HepG2 (cell line): Measurements from ENCODE around the gene MNAT1. TPM values are rescaled to one million over a fixed set of nuclear protein-coding genes. Genes with fewer than 3 reads are reported as not detected.

Source experiments
- ARID5B ChIP-seq: IDR thresholded peaks from 2 replicates; pipeline ENCODE4 v1.4.0; 2020; ENCODE audit warnings: mild to moderate bottlenecking, missing genetic modification reagents
- ELK4 ChIP-seq: sonication (generic); formaldehyde crosslinking; IDR thresholded peaks from 2 replicates; pipeline ENCODE4 v1.9.0; 2021; ENCODE audit warnings: missing genetic modification reagents, borderline replicate concordance
- HOXA9 ChIP-seq: sonication (generic); formaldehyde crosslinking; IDR thresholded peaks from 2 replicates; pipeline ENCODE4 v1.8.1; 2022; ENCODE audit warnings: missing genetic modification reagents, mild to moderate bottlenecking, moderate library complexity, borderline replicate concordance
- KLF11 ChIP-seq: IDR thresholded peaks from 2 replicates; pipeline ENCODE4 v1.6.1; 2016; ENCODE audit warnings: missing compliant biosample characterization
- MAF1 ChIP-seq: sonication (generic); formaldehyde crosslinking; IDR thresholded peaks from 2 replicates; pipeline ENCODE4 v1.5.0; 2020; ENCODE audit warnings: missing genetic modification reagents, borderline replicate concordance
- NCOR1 ChIP-seq: fragments of 200-600 bp; sonication (generic); IDR thresholded peaks from 2 replicates; pipeline ENCODE4 v1.7.0; 2017; ENCODE audit warnings: antibody characterized with exemption, low read length, borderline replicate concordance
- NR2F2 ChIP-seq: IDR thresholded peaks from 2 replicates; pipeline ENCODE4 v1.6.1; 2012; ENCODE audit warnings: low read depth, inconsistent platforms, borderline replicate concordance
- SAP130 ChIP-seq: IDR thresholded peaks from 2 replicates; pipeline ENCODE4 v1.6.1; 2016; ENCODE audit warnings: low read depth
- THYN1 ChIP-seq: sonication (generic); formaldehyde crosslinking; IDR thresholded peaks from 2 replicates; pipeline ENCODE4 v1.8.1; 2023; ENCODE audit warnings: low read depth, mild to moderate bottlenecking, moderate library complexity, missing genetic modification reagents, borderline replicate concordance
- TMF1 ChIP-seq: sonication (generic); formaldehyde crosslinking; IDR thresholded peaks from 2 replicates; pipeline ENCODE4 v1.8.1; 2022; ENCODE audit warnings: low read depth, missing genetic modification reagents
- TOE1 ChIP-seq: sonication (generic); formaldehyde crosslinking; IDR thresholded peaks from 2 replicates; pipeline ENCODE4 v1.4.0; 2020; ENCODE audit warnings: mild to moderate bottlenecking, missing genetic modification reagents
- ZBTB49 ChIP-seq: sonication (generic); formaldehyde crosslinking; IDR thresholded peaks from 2 replicates; pipeline ENCODE4 v1.4.0; 2020; ENCODE audit warnings: missing genetic modification reagents, borderline replicate concordance
- ZNF101 ChIP-seq: sonication (generic); formaldehyde crosslinking; IDR thresholded peaks from 2 replicates; pipeline ENCODE4 v1.4.0; 2020; ENCODE audit warnings: mild to moderate bottlenecking, low read depth, missing genetic modification reagents, borderline replicate concordance
- ZNF333 ChIP-seq: sonication (generic); formaldehyde crosslinking; IDR thresholded peaks from 2 replicates; pipeline ENCODE4 v1.4.0; 2020; ENCODE audit warnings: mild to moderate bottlenecking, missing genetic modification reagents, borderline replicate concordance
- ZNF704 ChIP-seq: sonication (generic); formaldehyde crosslinking; IDR thresholded peaks from 2 replicates; pipeline ENCODE4 v1.8.1; 2023; ENCODE audit warnings: mild to moderate bottlenecking, inconsistent platforms, moderate library complexity, missing genetic modification reagents, borderline replicate concordance
- ZNF749 ChIP-seq: sonication (generic); formaldehyde crosslinking; IDR thresholded peaks from 2 replicates; pipeline ENCODE4 v1.8.0; 2022; ENCODE audit warnings: mild to moderate bottlenecking, missing genetic modification reagents, moderate library complexity, borderline replicate concordance
- ZSCAN29 ChIP-seq: sonication (generic); formaldehyde crosslinking; conservative IDR thresholded peaks from 2 replicates; pipeline ENCODE4 v1.4.0; 2020; ENCODE audit warnings: mild to moderate bottlenecking, missing genetic modification reagents
- polyA plus RNA-seq, 8 experiments: library from polyadenylated mRNA; depleted of rRNA in 3 of 8; stranded (reverse) in 7 of 8; unstranded in 1 of 8; fragments of >200 nt; fragmentation: Illumina TruSeq in 4 of 8; extraction: Trizol in 4 of 8; gene quantifications; 2 replicates each; pipeline versions ENCODE4 v1.2.1 to v1.2.3, GENCODE V29; 2011 to 2016; ENCODE audit warnings: low read depth in 4 of 8, missing spikeins in 1 of 8, mixed read lengths in 1 of 8; ENCODE audit not compliant: insufficient read depth in 1 of 8
- total RNA-seq, 5 experiments: library from RNA; depleted of rRNA; stranded (reverse); fragments of >200 nt; fragmentation: Illumina TruSeq; extraction: Trizol; gene quantifications; 2 replicates each; pipeline ENCODE4 v1.2.3, GENCODE V29; 2016; ENCODE audit warnings: low read depth in 1 of 5
- TF ChIP-seq, protein P1 (sequence below): sonication (generic); formaldehyde crosslinking; IDR thresholded peaks from 2 replicates; pipeline ENCODE4 v1.5.0; 2020; ENCODE audit warnings: missing genetic modification reagents, mild to moderate bottlenecking, borderline replicate concordance
- TF ChIP-seq, protein P2 (sequence below): sonication (generic); formaldehyde crosslinking; IDR thresholded peaks from 2 replicates; pipeline ENCODE4 v1.4.0; 2020; ENCODE audit warnings: missing genetic modification reagents

MNAT1 gene
- total and polyA plus RNA-seq, 2 of the 13 experiments (the other 11 are each of a cell fraction or from before 2014, with no cell fraction given): 49.2 to 94.8 TPM

DNA sequence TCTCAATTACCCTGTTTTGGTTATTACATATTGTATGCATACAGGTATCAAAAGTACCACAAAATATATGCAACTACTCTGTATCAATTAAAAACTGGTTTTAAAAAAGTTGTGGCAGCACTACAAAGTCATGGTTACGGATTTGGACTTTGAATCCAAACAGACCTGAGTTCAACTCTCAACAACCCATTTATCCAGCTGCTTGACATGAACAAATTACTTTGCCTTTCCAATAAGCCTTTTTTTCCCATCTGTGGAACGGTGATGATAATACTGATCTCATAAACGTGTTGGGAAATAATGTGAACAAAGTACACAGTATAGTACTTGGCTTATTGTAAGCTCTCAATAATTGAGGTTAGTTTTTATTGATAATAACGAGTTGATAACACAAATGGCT lies 85.0 kb downstream of the MNAT1 start (continued):
- TF ChIP-seq ARID5B (CRISPR knock-in tag) (peak; percentile 89), KLF11 (CRISPR knock-in tag) (no peak), ZNF333 (CRISPR knock-in tag) (no peak), MAF1 (CRISPR knock-in tag) (no peak), TMF1 (CRISPR knock-in tag) (no peak), ZBTB49 (CRISPR knock-in tag) (no peak), NR2F2 (no peak), ZNF749 (CRISPR knock-in tag) (no peak), ELK4 (CRISPR knock-in tag) (no peak), ZNF101 (no peak), THYN1 (CRISPR knock-in tag) (no peak), NCOR1 (peak; percentile 91), SAP130 (CRISPR knock-in tag) (peak; percentile 38; the same call in 1 of the 2 replicates), ZNF704 (CRISPR knock-in tag) (no peak), HOXA9 (CRISPR knock-in tag) (no peak), TOE1 (CRISPR knock-in tag) (no peak), ZSCAN29 (no peak)
- TF ChIP-seq, protein P1, sequence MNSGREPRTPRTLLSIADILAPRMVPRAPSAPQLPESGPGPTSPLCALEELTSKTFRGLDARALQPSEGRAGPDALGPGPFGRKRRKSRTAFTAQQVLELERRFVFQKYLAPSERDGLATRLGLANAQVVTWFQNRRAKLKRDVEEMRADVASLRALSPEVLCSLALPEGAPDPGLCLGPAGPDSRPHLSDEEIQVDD: no peak
- TF ChIP-seq, protein P2, sequence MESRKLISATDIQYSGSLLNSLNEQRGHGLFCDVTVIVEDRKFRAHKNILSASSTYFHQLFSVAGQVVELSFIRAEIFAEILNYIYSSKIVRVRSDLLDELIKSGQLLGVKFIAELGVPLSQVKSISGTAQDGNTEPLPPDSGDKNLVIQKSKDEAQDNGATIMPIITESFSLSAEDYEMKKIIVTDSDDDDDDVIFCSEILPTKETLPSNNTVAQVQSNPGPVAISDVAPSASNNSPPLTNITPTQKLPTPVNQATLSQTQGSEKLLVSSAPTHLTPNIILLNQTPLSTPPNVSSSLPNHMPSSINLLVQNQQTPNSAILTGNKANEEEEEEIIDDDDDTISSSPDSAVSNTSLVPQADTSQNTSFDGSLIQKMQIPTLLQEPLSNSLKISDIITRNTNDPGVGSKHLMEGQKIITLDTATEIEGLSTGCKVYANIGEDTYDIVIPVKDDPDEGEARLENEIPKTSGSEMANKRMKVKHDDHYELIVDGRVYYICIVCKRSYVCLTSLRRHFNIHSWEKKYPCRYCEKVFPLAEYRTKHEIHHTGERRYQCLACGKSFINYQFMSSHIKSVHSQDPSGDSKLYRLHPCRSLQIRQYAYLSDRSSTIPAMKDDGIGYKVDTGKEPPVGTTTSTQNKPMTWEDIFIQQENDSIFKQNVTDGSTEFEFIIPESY: no peak
